Neural progenitor cell (in vitro differentiated cells): ENCODE measurements around the gene WWOX. TPM values are rescaled to one million over a fixed set of nuclear protein-coding genes. Genes with fewer than 3 reads are reported as not detected.

ENCODE experiments used
- DNase-seq: peaks from one replicate; pipeline ENCODE4 v3.0.0-alpha.2; 2016; ENCODE audit warnings: low spot score
- H2AFZ ChIP-seq: fragments of 200-600 bp; sonication (generic); replicated peaks from 2 replicates; pipeline ENCODE4 v1.6.1; 2016; ENCODE audit warnings: antibody characterized with exemption
- H3F3A ChIP-seq: fragments of 200-600 bp; sonication (generic); 2 replicates; pipeline ENCODE4 v1.6.1; 2016; ENCODE audit warnings: antibody characterized with exemption, low read depth
- H3K27ac ChIP-seq: fragments of 200-600 bp; sonication (generic); 2 replicates; pipeline ENCODE4 v1.5.1; 2016; ENCODE audit warnings: mild to moderate bottlenecking
- H3K27me3 ChIP-seq: fragments of 200-600 bp; sonication (generic); 2 replicates; pipeline ENCODE4 v1.6.1; 2016; ENCODE audit warnings: mild to moderate bottlenecking, moderate library complexity
- H3K36me3 ChIP-seq: fragments of 200-600 bp; sonication (generic); 2 replicates; pipeline ENCODE4 v1.5.1; 2016
- H3K4me1 ChIP-seq: fragments of 200-600 bp; sonication (generic); 2 replicates; pipeline ENCODE4 v1.6.1; 2016; ENCODE audit warnings: mixed run types
- H3K4me2 ChIP-seq: fragments of 200-600 bp; sonication (generic); 2 replicates; pipeline ENCODE4 v1.6.1; 2016
- H3K4me3 ChIP-seq: fragments of 200-600 bp; sonication (generic); 2 replicates; pipeline ENCODE4 v1.5.1; 2016
- H3K79me2 ChIP-seq: fragments of 200-600 bp; sonication (generic); 2 replicates; pipeline ENCODE4 v1.6.1; 2016; ENCODE audit warnings: low read depth
- H3K9ac ChIP-seq: fragments of 200-600 bp; sonication (generic); 2 replicates; pipeline ENCODE4 v1.6.1; 2016
- H3K9me3 ChIP-seq: fragments of 200-600 bp; sonication (generic); 2 replicates; pipeline ENCODE4 v1.5.1; 2016; ENCODE audit warnings: low read depth
- H4K20me1 ChIP-seq: fragments of 200-600 bp; sonication (generic); 2 replicates; pipeline ENCODE4 v1.6.1; 2016; ENCODE audit warnings: low read depth
- H3K27ac Mint-ChIP-seq: 3 replicates; pipeline ENCODE4 v1.8.0; 2021; ENCODE audit warnings: mixed read lengths
- H3K27me3 Mint-ChIP-seq: 2 replicates; pipeline ENCODE4 v1.8.0; 2022; ENCODE audit warnings: low read depth, mild to moderate bottlenecking, inconsistent platforms, moderate library complexity, mixed read lengths; ENCODE audit not compliant: insufficient read depth
- H3K36me3 Mint-ChIP-seq: 3 replicates; pipeline ENCODE4 v1.8.0; 2021; ENCODE audit warnings: mixed read lengths
- H3K4me1 Mint-ChIP-seq: 3 replicates; pipeline ENCODE4 v1.8.0; 2021; ENCODE audit warnings: mixed read lengths
- H3K4me3 Mint-ChIP-seq: 3 replicates; pipeline ENCODE4 v1.8.0; 2021; ENCODE audit warnings: mild to moderate bottlenecking, moderate library complexity, mixed read lengths
- H3K9me3 Mint-ChIP-seq: 3 replicates; pipeline ENCODE4 v1.8.0; 2020; ENCODE audit warnings: mixed read lengths
- CTCF ChIP-seq: fragments of 200-600 bp; sonication (generic); IDR thresholded peaks from 2 replicates; pipeline ENCODE4 v1.5.1; 2017; ENCODE audit warnings: antibody characterized with exemption, mild to moderate bottlenecking
- EZH2 ChIP-seq: fragments of 200-600 bp; sonication (generic); IDR thresholded peaks from 2 replicates; pipeline ENCODE4 v1.6.1; 2017; ENCODE audit warnings: antibody characterized with exemption, mild to moderate bottlenecking, moderate library complexity
- EZH2phosphoT487 ChIP-seq: fragments of 200-600 bp; sonication (generic); IDR thresholded peaks from 2 replicates; pipeline ENCODE4 v1.6.1; 2017; ENCODE audit warnings: antibody characterized with exemption
- total RNA-seq: library from RNA; depleted of rRNA; stranded (reverse); fragments of >200 nt; gene quantifications from 2 replicates; pipeline ENCODE4 v1.2.3, GENCODE V29; 2015; ENCODE audit warnings: low replicate concordance

The WWOX gene
- total RNA-seq, 1 donor from 2014 or later = 63.7 TPM

GRCh38 chr16:78749745-78750268 lies 650.4 kb downstream of the WWOX start:
- Histone ChIP-seq H3K36me3 (no peaks in the 10 kb centered on the region), H3K9me3 (no peaks in the 10 kb centered on the region), H3K4me2 (no peak overlapping the region), H2AFZ (no peak overlapping the region), H3K27me3 (no peaks in the 10 kb centered on the region), H3K9ac (no peak overlapping the region), H4K20me1 (no peaks in the 10 kb centered on the region), H3K4me1 (no peaks in the 10 kb centered on the region), H3K79me2 (no peaks in the 10 kb centered on the region), H3K4me3 (no peak overlapping the region), H3K27ac (no peak overlapping the region), H3F3A (no peaks in the 10 kb centered on the region)
- H3K9me3 Mint-ChIP-seq = no peaks in the 10 kb centered on the region
- no peak for DNase-seq
- no peak overlapping the region for H3K27ac Mint-ChIP-seq
- no peak for TF ChIP-seq EZH2
- no peak for TF ChIP-seq CTCF
- no peak for TF ChIP-seq EZH2phosphoT487
- H3K36me3 Mint-ChIP-seq = no peaks in the 10 kb centered on the region
- peaks cover 3% of the 10 kb centered on the region for H3K27me3 Mint-ChIP-seq
- H3K4me3 Mint-ChIP-seq = no peak overlapping the region
- peaks cover 18% of the 10 kb centered on the region for H3K4me1 Mint-ChIP-seq

- Histone ChIP-seq H3K4me3 (no peak overlapping the region), H3F3A (no peaks in the 10 kb centered on the region), H3K4me2 (no peak overlapping the region), H3K79me2 (no peaks in the 10 kb centered on the region), H3K9me3 (no peaks in the 10 kb centered on the region), H3K27ac (no peak overlapping the region), H2AFZ (no peak overlapping the region), H3K27me3 (no peaks in the 10 kb centered on the region), H3K9ac (no peak overlapping the region), H3K4me1 (no peaks in the 10 kb centered on the region), H3K36me3 (no peaks in the 10 kb centered on the region), H4K20me1 (no peaks in the 10 kb centered on the region)
- Mint-ChIP-seq H3K9me3 (no peaks in the 10 kb centered on the region), H3K36me3 (no peaks in the 10 kb centered on the region), H3K27me3 (peaks cover 4% of the 10 kb centered on the region), H3K4me3 (no peak overlapping the region), H3K4me1 (peaks cover 12% of the 10 kb centered on the region), H3K27ac (no peak overlapping the region)
- DNase-seq = no peak
- TF ChIP-seq CTCF (no peak), EZH2phosphoT487 (no peak)
Measured at GRCh38 chr16:78750611-78751010, 651.2 kb downstream of the WWOX start.

GRCh38 chr16:78751601-78752000 lies 652.1 kb downstream of the WWOX start:
- no peak overlapping the region for H3K27ac ChIP-seq
- H3K27ac Mint-ChIP-seq = no peak overlapping the region

More at GRCh38 chr16:78751601-78752000, 652.1 kb downstream of the WWOX start:
- H2AFZ ChIP-seq = no peak overlapping the region
- no peak overlapping the region for H3K4me2 ChIP-seq
- no peaks in the 10 kb centered on the region for H3K36me3 ChIP-seq
- H3K36me3 Mint-ChIP-seq = no peaks in the 10 kb centered on the region
- H3K4me3 Mint-ChIP-seq = no peak overlapping the region
- H3K4me1 Mint-ChIP-seq = peaks cover 9% of the 10 kb centered on the region
- H3K4me3 ChIP-seq = no peak overlapping the region
- H3K27me3 Mint-ChIP-seq = peaks cover 4% of the 10 kb centered on the region
- H3K9me3 ChIP-seq = no peaks in the 10 kb centered on the region
- H3K4me1 ChIP-seq = no peaks in the 10 kb centered on the region
- TF ChIP-seq EZH2phosphoT487 = no peak
- TF ChIP-seq EZH2 = no peak
- TF ChIP-seq CTCF = no peak
- H3K9me3 Mint-ChIP-seq = no peaks in the 10 kb centered on the region
- no peak overlapping the region for H3K9ac ChIP-seq
- H3K79me2 ChIP-seq = no peaks in the 10 kb centered on the region
- no peaks in the 10 kb centered on the region for H4K20me1 ChIP-seq
- no peak for DNase-seq
- no peaks in the 10 kb centered on the region for H3F3A ChIP-seq
- no peaks in the 10 kb centered on the region for H3K27me3 ChIP-seq
